ENCODE results near the gene RPL39L. TPM values are rescaled to one million over a fixed set of nuclear protein-coding genes. Genes with fewer than 3 reads are reported as not detected.
A peak's percentile ranks its signal among the peaks of the same experiment; 100 is the strongest.
"Not testable (repeated sequence)": the region's sequence is repeated elsewhere in the genome, so short reads cannot be mapped to it uniquely, and the experiment has no call there.

The RPL39L gene
- 1 to 10 TPM; 5.8 to 9.4 TPM for total RNA-seq
- long read RNA-seq, donor 1, partial matches to known transcripts = 1 of 3 reads
- long read RNA-seq, donor 1, other reads (novel, unspliced or antisense) = 1 of 3 reads
- long read RNA-seq, donor 2 = 0 reads

DNA sequence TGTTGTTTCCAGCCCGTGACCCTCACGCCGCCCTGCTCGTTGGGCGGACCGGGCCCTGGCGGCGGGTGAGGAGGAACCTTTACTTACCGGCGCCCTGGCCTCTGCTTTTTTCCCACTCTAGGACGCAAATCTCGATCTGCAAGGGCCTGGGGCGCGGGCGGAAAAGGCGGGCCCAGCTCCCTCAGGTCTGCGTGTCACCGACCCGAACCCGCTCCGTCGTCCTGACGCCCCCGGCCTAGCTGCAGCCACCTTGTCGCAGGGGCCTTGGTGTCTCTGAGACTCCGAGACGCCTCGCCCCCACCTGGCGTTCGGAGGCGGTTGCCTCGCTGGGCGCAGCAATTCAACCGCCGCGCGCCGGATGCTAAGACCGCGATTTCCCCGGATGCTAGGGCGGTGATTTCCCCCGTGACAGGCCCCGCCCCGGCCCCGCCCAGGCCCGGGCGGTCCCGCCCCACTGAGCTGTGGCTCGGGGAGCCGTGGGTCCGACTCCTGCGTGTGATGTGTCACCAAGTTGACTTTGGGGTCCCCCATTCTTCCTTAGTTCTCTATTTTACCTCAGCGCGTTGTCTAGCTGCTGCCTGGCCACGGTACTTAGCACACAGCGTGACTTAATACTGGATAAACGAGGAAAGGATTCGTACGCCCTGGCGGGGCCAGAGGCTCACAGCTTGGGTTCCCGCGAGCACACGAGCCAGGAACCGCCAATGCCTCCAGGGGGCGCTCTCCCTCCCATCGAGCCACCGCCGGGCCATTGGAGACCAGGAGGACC, at the start of gene RPL39L:
Gene RPL39L (minus strand): TSS at position 371 of the 769 bp plus-strand sequence. CDS start 18,196 bp downstream, outside the sequence.
- DNase-seq (ENCODE audit: low spot score) = peak; percentile 95
- intact Hi-C loops (cut with DNase I) = no loop called here

DNA sequence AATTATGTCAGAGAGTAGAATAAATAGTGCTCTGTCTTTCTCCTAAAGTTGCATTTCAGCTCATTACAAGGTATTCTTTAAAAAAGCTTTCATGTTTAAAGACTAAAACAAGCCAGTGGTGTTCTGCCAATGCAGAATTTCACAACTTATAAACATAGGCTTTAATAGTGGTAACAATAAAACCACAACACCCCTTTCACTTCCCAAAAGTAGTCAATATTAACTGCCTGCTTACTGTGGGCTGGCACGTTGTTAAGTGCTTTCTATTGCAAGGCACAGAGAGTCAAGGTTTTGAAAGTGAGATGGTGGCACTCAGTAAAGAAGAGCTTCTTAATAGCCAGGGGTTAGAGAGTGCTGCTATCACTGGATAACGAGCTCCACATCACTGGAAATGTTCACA, 49.6 kb upstream of the RPL39L start:
- intact Hi-C loops (cut with DNase I) = no loop called here
- no peak for DNase-seq (ENCODE audit: low spot score)

DNA sequence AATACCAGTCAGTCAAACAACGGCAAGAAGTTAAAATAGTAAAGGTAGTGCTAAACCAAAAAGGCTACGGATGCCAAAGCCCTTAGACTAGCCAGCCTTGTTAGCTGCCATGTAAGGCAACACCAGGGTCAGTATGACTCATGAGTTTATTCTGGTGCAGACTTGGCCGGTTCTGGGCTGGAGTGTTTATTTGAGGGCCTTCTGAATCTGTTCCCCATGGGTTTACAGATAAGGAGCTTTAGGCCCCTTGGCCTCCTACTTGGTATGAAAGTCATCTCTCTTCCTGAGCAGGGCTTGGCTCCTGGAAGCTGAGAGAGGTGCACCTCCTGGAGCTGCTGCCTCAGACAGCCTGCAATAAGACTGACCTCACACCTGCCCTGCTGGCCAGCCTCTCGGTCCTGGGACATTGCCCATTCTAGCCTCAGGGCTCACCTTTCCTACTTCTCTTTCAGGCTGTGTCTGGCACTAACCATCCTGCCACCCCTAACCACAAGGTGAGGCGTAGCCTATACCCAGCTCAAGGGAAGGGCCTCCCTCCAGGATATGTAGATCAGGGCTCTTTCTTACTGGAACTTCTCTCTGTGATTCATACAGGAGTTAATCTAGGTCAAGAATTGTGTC, 47.6 kb upstream of the RPL39L start:
- intact Hi-C loops (cut with DNase I) = no loop called here
- DNase-seq (ENCODE audit: low spot score) = peak; percentile 82

DNA sequence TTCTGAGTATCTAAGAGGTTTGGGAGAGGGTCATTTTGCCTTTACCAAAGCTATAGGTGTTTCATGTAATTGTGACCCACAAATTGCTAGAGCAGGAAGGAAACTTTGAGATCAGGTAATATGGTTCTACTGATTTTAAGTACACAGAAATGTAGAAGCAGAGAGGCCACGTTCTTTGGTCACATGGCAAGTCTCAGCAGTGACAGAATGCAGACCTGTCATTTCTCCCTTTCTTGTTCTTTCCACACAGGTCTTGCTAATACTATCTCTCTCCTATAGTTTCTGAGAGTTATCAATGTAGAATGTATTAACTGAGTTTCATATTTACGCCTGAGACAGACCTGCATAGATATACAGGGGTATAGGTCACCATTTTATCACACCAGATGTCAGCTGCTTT, 47.1 kb upstream of the RPL39L start:
- intact Hi-C loops (cut with DNase I) = no loop called here
- DNase-seq (ENCODE audit: low spot score) = no peak

DNA sequence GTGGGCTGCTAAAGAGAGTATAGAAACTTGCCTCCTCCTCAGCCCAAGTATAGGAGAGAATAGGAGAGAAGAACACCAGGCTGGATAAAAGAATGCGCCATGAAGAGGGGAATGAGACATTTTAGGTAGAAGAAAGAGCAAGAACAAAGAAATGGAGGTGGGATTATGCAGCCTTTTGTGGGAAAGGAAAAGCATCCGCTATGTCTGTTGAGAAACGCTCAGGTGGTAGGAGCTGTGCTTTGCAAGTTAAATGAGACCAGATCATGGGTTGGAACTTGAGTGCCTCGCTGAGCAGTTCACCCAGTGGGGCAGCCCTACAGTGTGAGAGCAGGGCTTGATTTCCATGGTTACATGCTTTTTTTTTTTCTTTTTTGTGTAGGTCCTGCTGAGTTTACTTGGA, 46.5 kb upstream of the RPL39L start:
- intact Hi-C loops (cut with DNase I) = no loop called here
- DNase-seq (ENCODE audit: low spot score) = no peak

DNA sequence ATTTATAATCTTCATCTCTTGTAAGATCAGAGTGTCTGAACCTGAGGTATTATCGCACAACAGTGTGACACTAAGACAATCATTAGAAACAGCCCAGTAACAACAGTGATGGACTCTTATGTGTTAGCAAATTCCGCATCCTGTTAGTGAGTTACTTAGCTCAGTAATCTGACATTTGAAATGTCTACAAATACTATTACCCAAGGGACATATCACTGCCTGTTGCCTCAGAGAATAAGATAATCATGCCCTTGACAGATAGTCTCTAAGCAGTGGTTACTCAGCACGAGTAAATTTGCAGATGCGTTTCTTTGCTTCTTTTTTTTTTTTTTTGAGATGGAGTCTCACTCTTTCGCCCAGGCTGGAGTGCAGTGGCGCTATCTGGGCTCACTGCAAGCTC, 44.6 kb upstream of the RPL39L start:
- intact Hi-C loops (cut with DNase I) = no loop called here
- DNase-seq (ENCODE audit: low spot score) = no peak

DNA sequence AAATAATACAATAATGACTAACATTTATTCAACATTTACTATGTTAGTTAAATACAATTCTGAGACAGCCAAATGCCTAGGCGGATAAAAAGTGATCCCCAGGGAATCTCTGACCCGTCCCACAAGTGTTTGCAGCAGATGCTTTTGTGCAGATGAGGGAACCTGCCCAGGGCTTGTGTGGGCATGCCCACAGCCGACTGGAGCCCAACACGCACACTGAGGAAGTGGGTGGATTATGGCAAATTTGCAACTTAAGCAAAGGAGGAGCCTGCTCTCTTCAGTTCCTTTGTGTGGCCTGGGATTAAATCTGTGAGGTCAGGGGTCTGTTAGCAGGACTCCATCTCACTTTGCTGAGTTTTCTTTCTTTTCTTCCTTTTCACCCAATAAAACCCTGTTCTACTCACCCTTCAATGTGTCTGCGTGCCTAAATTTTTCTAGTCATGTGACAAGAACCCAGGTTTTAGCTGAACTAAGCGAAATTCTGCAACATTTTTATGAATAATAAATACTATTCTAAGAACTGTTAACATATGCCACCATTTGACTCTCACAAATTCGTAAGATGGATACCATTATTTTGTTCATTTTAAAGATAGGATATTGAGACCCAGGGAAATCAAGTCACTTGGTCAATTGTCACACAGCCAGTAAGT, 44.0 kb upstream of the RPL39L start:
- intact Hi-C loops (cut with DNase I) = no loop called here

DNA sequence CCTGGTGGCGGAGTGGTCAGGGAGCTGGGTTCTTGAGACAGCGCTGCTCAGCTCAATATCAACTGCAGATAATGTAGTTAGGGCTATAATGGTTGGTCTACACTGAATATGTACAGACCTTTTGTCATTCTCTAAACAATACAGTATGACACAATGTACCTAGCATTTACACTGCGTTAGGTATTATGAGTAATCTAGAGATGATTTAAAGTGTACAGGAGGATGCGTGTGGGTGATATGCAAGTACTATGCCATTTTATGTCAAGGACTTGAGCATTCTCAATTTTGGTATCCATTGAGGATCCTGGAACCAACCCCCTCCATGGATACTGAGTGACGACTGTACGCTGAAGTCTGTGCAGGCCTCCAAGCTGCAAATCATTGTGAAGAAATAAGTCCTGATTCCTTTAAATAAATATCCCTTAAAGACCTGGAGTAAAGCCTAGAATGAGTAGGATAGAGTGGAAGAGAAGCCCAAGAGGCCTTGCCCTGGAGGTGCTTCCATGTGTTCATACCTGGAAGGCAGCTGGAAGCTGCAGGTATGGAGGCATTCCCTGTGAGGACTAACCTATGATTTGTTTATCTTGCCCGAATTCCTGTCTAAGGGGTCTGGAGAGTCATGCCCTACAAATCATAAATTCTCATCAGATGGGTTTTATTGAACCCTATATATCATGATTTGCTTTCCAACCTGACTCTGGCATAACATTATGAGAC, 42.3 kb upstream of the RPL39L start:
- intact Hi-C loops (cut with DNase I) = no loop called here
- no peak for DNase-seq (ENCODE audit: low spot score)

More for the DNA sequence above, 44.0 kb upstream of the RPL39L start:
- no peak for DNase-seq (ENCODE audit: low spot score)

DNA sequence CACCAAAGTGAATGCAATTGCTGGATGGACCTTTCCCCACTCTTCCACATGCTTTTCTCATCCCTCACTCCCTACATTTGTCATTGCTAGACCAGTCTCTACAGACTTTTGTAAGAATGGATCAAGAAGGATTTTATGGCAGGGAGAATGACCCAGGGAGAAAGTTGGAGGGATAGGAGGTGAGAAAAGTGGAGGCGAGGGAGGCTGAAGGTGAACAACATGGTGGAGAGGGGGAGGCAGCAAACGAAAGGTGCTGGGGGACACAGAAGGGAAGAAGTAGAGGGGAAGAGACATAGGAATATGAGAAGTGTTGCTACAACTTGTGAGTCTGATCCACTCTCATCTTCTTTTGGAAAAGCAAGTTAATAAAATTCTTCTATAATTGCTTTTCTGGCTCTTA, 33.6 kb upstream of the RPL39L start:
- intact Hi-C loops (cut with DNase I) = no loop called here

DNA sequence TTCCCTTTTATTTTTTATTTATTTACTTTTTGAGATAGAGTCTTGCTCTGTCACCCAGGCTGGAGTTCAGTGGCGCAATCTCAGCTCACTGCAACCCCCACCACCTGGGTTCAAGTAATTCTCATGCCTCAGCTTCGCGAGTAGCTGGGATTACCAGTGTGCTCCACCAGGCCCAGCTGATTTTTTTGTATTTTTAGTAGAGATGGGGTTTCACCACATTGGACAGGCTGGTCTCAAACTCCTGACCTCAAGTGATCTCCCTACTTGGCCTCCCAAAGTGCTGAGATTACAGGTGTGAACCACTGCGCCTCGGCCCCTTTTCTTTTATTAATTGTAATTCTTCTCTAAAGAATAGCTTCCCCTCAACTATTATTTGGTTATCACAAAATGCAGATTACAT, 31.6 kb upstream of the RPL39L start:
- DNase-seq (ENCODE audit: low spot score); intact Hi-C loops (cut with DNase I): not testable (repeated sequence)

More for the DNA sequence above, 33.6 kb upstream of the RPL39L start:
- DNase-seq (ENCODE audit: low spot score) = no peak

DNA sequence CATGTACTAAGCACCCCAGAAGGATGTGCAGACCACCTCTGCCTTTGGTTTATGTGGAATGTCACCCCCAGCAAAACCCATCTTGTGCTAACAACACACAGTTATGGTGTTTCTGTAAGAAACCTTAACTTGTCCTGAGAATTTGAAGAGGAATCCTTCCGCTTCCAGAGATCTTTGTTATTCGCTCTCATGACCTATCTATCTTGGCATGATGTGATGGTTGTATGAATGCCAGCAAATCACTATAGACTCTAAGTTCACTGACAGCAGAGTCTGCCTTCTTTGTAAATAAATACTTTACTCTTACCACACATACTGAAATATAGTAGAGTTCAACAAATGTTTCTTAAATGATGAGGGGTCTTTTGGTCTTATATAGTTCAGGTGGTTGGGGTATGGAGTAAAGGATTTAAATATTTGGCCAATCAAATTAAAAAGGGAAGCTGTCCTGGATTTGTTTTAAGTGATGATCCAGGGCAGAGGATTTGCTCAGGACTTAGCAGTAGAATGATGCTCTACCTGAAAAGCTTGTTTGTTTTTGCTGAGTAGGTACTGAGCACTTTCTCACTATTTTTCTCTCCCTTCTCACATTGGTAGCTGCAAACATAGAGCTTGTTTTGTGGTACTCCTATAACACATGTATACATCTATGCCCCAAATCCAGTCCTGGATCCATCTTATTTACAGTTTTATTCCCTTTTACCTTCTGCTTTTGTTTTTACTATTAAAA, 30.1 kb upstream of the RPL39L start:
- DNase-seq (ENCODE audit: low spot score) = no peak
- intact Hi-C loops (cut with DNase I) = loop anchor here (10.0 kb wide), 1 partner anchor 325 kb away; the partner anchor contains the start of gene ADIPOQ (in 2 of the 2)

DNA sequence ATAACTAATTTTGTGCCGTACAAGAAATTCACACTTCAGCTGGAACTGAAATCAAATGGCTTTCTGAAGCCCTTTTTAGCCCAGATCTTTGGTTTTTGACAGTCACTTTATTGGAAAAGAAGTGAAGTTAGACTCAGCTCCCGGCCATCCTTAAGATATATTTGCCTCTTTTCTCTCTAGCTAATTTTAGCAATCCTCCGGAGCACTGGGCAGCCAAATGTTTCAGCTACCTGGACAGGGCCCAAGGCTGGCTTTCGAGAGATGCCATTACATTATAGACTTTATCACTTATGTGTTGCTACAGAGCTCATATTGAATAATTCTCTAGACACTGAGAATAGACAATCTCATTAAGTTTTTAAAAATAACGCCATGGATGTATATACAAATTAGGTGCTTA, 28.5 kb upstream of the RPL39L start:
- DNase-seq (ENCODE audit: low spot score) = no peak
- intact Hi-C loops (cut with DNase I) = loop anchor here (10.0 kb wide), 1 partner anchor 323 kb away; the partner anchor contains the start of gene ADIPOQ (in 2 of the 2)

DNA sequence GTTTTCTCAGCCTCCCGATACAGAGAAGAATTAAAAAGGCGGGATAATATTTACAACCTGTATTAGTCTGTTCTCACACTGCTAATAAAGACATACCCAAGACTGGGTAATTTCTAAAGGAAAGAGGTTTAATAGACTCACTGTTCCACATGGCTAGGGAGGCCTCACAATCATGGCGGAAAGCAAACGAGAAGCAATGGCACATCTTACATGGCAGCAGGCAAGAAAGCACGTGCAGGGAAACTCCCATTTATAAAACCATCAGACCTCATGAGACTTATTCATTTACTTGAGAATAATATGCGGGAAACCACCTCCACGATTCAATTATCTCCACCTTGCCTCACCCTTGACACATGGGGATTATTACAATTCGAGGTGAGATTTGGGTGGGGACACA, 27.5 kb upstream of the RPL39L start:
- intact Hi-C loops (cut with DNase I) = loop anchor here (10.0 kb wide), 1 partner anchor 322 kb away; the partner anchor contains the start of gene ADIPOQ (in 2 of the 2)
- no peak for DNase-seq (ENCODE audit: low spot score)

DNA sequence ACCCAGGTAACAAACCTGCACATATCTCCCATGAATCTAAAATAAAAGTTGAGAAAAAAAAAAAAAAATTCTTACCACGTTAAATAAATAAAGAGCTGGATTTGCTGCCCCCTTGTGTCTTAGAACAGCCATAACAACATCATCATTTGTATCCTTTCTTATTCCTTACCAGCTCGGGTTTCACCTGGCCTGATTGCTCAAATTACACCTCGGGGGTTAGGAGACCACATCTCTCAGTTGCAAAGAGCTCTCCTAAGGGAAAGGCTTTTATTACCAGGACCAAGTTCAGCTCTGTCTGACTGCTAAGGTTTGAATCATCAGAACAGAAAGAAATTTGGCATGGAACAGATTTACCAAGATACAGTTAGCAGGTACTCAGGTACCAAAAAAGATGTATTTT, 25.8 kb upstream of the RPL39L start:
- DNase-seq (ENCODE audit: low spot score) = no peak
- intact Hi-C loops (cut with DNase I) = loop anchor here (10.0 kb wide), 1 partner anchor 320 kb away; the partner anchor contains the start of gene ADIPOQ (in 2 of the 2)

DNA sequence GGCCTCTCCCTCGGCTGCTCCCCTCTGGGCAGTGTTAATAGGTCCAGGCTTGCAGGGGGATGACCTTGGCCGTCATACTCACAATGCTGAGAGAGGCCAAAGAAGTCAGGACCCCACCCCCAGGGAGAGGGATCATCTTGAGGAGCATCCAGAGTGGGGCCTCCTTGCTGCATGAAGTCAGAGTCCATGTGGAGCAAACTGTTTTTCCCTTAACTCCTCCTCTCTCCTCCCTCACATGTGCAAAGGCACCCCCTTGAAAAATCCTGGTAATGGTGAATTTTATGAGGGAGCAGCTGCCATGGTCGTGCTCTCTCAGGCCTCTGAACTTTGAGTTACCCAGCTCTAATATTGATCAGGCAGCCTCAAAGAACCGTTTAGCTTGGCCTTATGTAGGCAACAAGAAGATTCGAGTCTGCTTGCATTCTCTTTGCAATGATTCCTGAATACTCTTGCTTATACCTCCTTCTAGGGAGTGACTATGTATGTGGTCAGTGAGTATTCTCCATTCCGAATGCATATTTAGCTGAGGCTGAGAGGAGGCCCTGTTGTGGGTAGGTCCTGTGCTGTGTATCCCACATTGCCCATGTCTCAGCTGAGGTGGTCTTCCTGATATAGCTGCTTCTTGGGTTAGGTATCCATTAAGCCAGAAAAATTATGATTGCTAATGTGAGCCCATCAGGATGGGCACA, 23.1 kb upstream of the RPL39L start:
- no peak for DNase-seq (ENCODE audit: low spot score)
- intact Hi-C loops (cut with DNase I) = loop anchor here (10.0 kb wide), 1 partner anchor 318 kb away; the partner anchor contains the start of gene ADIPOQ (in 2 of the 2)

DNA sequence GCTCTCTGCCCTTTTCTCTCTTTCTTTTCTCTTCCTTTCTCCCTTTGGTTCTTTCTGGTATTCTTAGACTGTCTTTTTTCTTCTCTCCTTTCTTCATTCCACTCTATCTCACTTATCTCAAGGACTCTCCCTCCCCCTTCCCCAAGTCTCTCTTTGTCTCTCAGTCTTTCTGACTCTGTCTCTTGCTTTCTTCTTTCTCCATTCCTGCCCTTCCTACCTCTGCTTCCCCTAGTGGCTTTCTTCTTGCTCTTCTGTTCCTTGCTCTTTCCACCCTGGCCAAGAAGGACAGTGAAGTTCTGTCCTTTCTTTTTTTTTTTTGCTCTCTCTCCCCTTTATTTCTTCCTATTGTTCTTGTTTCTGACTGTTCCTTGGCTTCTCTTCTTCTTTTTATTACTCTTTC, 22.3 kb upstream of the RPL39L start:
- DNase-seq (ENCODE audit: low spot score) = no peak
- intact Hi-C loops (cut with DNase I) = loop anchor here (10.0 kb wide), 1 partner anchor 317 kb away; the partner anchor contains the start of gene ADIPOQ (in 2 of the 2)

DNA sequence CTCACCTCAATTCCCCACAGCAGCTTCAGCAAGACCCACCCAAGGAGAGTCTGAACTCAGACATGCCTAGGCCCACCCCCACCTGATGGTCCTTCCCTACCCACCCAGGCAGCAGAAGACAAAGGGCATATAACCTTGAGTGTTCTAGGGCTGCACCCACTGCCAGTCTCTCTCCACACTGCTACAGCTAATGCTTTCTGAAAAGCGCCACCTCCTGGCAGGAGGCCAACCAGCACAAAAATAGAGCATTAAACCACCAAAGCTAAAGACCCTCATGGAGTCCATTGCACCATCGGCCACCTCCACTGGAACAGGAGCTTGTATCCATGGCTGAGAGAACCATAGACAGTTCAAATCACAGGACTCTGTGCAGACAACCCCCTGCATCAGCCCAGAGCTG, 11.3 kb upstream of the RPL39L start:
- intact Hi-C loops (cut with DNase I) = no loop called here

DNA sequence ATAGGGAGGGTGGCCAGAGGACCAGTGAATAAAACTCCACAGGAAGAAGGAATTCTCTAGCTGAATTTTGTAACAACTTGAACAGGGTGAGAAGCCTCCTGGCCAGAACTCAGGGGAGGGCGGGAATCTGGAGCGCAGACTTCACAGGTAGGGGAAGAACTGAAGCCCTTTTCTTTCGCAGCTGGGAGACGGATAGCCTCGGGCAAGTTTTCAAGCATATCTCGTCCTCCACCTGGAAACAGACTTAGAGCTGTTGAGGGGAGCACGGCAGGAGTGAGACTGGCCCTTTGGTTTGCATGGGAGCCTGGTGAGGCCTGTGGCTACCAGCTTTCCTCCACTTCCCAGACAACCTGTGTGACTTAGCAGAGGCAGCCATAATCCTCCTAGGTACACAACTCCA, 10.9 kb upstream of the RPL39L start:
- intact Hi-C loops (cut with DNase I) = no loop called here
- no peak for DNase-seq (ENCODE audit: low spot score)

More for the DNA sequence above, 11.3 kb upstream of the RPL39L start:
- no peak for DNase-seq (ENCODE audit: low spot score)

All from posterior vena cava (tissue), 2 donors.